Coronary artery (tissue), 2 donors: ENCODE data around the gene TAF5.
"Not testable (repeated sequence)": the region's sequence is repeated elsewhere in the genome, so short reads cannot be mapped to it uniquely, and the experiment has no call there.

Experiments
- DNase-seq: peaks from one replicate; pipeline ENCODE4 v3.0.0-alpha.2; 2017; ENCODE audit warnings: low spot score
- H3K27ac ChIP-seq, 2 donors: fragments of 200-600 bp; sonication (generic); one replicate each; pipeline ENCODE4 v1.5.1; 2016 to 2019
- H3K4me3 ChIP-seq: fragments of 200-600 bp; sonication (generic); 2 replicates; pipeline ENCODE4 v1.5.1; 2016; ENCODE audit warnings: mild to moderate bottlenecking, moderate library complexity
- TF ChIP-seq, protein P1 (sequence below): fragments of 200-600 bp; sonication (generic); IDR thresholded peaks from one replicate; pipeline ENCODE4 v1.5.1; 2019; ENCODE audit warnings: antibody characterized with exemption

The TAF5 gene

DNA sequence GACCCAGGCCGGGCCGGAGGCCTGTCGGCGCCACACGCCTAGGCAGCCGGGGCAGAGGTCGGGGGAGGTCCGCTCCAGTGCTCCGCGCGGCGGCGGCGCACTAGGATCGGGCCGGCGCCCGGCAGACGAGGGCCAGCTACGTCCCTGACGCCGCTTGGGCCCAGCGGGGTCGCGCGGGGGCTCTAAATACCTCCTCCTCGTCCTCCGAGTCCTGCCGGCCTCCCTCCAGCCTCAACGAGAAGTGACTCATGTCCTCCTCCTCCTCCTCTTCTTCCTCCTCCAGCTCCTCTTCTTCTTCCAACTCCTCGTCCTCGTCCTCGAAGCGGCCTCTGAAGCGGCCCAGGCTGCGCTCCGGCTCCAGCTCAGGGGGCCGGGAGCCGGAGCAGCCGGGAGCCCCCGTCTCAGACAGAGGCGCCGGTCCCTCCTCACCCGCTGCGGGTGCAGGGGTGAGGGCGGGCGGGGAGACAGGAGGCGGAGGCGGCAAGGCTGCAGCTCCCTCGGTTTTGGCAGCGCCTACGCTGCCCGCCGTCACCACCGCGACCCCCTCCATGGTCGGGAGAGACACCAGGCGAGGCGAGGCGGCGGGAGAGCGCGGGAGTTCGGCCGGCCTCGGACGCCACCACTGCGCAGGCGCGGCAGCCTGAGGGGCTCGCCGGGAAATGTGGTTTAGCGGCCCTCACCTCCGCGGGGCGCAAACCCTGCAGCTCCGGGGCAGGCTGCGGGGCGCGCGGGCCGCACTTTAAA is 17.1 kb upstream of the TAF5 start, which contains the start of gene PCGF6:
TSS of gene PCGF6 (minus strand) at position 624 of the 744 bp plus-strand sequence. CDS start at position 550, 74 bp downstream.
- Histone ChIP-seq H3K4me3 (peak within 1 kb of the TSS; percentile 82), H3K27ac (peak within 1 kb of the TSS; percentile 81 to 84)
- TF ChIP-seq, protein P1, sequence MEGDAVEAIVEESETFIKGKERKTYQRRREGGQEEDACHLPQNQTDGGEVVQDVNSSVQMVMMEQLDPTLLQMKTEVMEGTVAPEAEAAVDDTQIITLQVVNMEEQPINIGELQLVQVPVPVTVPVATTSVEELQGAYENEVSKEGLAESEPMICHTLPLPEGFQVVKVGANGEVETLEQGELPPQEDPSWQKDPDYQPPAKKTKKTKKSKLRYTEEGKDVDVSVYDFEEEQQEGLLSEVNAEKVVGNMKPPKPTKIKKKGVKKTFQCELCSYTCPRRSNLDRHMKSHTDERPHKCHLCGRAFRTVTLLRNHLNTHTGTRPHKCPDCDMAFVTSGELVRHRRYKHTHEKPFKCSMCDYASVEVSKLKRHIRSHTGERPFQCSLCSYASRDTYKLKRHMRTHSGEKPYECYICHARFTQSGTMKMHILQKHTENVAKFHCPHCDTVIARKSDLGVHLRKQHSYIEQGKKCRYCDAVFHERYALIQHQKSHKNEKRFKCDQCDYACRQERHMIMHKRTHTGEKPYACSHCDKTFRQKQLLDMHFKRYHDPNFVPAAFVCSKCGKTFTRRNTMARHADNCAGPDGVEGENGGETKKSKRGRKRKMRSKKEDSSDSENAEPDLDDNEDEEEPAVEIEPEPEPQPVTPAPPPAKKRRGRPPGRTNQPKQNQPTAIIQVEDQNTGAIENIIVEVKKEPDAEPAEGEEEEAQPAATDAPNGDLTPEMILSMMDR = no peak
- DNase-seq = peak; percentile 81

DNA sequence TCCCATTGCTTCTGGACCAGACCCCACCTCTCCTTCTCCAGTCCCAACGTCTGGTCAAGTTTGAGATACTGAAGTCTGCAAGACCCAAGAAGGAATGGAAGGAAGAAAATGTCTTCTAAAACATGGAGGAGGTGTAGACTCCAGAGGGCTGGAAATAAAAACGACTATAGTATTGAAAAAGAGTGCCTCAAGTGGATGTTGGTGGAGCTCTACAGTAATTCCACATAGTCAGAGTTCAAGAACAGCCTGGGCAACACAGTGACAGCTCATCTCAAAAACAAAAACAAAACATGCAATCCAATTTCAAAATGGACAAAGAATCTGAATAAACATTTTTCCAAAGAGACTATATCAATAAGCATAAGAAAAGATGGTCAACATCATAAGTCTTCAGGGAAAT is 14.5 kb upstream of the TAF5 start:
- TF ChIP-seq, protein P1 = no peak
- no peak overlapping the region for H3K27ac ChIP-seq
- no peak overlapping the region for H3K4me3 ChIP-seq
- no peak for DNase-seq

DNA sequence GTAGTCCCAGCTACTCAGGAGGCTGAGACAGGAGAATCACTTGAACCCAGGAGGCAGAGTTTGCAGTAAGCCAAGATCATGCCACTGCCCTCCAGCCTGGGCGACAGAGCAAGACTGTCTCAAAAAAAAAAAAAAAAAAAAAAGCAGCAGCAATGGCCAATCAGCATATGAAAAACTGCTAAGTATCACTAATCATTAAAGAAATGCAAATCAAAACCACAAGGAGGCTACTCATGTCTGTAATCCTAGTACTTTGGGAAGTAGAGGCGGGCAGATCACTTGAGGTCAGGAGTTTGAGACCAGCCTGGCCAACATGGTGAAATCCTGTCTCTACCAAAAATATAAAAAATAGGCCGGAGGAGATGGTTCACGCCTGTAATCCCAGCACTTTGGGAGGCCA is 13.2 kb upstream of the TAF5 start:
- DNase-seq, H3K27ac ChIP-seq, H3K4me3 ChIP-seq: not testable (repeated sequence)

DNA sequence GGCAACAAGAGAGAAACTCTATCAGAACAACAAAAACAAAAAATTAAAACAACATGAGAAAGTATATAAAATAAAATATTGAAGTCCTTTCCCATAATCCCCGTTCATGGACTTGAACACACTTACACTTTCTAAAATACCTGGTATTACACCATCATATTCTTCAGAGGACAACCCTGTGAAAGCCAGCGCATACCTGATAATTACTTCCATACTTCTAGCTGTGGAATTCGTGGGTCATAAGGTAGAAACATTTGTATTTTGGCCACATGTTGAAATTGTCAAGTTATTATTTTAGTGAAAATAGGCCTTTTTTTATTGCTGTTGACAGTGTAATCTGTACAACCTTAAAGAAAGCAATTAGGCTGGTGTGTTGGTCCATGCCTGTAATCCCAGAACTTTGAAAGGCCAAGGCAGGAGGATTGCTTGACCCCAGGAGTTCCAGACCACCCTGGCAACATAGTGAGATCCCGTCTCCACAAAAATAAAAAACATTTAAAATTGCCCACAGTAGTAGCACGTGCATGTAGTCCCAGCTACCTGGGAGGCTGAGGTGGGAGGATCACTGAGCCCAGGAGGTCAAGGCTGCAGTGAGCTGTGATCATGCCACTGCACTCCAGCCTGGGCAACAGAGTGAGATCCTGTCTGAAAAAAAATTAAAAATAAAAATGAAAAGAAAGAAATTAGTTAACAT is 11.7 kb upstream of the TAF5 start:
- DNase-seq = no peak
- Histone ChIP-seq H3K4me3 (no peak overlapping the region), H3K27ac (no peak overlapping the region)
- TF ChIP-seq, protein P1 = no peak

DNA sequence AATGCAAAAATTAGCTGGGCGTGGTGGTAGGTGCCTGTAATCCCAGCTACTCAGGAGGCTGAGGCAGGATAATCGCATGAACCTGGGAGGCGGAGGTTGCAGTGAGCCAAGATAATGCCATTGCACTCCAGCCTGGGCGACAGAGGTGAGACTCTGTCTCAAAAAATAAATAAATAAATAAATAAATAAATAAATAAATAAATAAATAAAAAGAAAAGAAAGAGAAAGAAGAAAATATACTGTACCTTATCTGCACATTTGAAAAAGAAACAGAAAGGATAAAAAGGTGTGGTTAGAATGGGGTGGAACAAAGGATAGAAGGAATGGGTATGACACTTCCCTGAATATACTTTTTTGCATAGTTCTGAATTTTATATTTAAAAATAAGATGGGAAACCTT is 8.3 kb upstream of the TAF5 start:
- not testable (repeated sequence) for H3K4me3 ChIP-seq, H3K27ac ChIP-seq, DNase-seq

DNA sequence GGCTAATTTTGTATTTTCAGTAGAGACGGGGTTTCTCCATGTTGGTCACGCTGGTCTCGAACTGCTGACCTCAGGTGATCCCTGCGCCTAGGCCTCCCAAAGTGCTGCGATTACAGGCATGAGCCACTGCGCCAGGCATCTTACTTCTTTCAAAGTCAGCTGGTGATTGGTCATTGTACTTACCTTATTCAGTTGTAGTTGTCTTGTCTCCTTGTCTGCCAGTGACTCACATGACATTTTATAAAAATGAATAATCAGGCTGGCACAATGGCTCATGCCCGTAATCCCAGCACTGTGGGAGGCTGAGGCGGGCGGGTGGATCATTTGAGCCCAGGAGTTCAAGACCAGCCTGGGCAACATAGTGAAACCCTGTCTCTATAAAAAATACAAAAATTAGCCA is 7.0 kb upstream of the TAF5 start:
- not testable (repeated sequence) for H3K4me3 ChIP-seq, H3K27ac ChIP-seq, DNase-seq

DNA sequence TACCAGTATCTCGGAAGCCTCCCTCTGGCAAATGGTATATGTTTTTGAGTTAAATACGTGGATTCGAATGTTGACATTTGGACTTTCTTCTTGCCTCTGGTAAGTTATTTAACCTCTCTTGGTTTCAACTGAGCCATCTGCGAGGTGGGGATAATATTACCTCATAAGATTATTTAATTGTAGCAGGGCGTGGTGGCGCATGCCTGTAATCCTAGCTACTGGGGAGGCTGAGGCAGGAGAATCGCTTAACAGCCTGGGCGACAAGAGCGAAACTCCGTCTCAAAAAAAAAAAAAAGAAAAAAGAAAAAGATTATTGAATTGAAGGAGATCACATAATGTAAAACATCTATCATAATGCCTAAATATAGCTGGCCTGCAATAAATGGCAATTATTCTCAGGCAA is 396 bp upstream of the TAF5 start:
- TF ChIP-seq, protein P1 = no peak
- no peak for DNase-seq
- Histone ChIP-seq H3K27ac (peak overlapping the region; percentile 74 to 93), H3K4me3 (peak overlapping the region; percentile 99)

DNA sequence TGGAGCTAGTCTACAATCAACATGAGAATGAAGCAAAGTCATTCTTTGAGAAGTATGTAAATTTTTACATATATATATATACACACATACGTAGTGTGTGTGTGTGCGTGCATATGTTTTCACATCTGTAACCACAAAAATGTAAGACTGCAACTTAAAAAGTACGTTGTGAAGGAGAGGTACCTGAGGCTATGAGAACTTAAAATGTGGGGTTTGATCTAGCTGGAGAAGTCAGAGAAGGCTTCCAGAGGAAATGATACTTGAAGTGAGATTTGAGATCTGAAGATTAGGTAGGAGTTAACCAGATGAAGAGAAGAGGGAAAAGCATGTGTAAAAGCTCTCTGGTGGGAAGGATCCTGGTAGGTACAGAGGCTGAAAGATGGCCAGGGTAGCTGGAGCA is 5.8 kb downstream of the TAF5 start:
- H3K4me3 ChIP-seq = no peak overlapping the region
- no peak overlapping the region for H3K27ac ChIP-seq
- TF ChIP-seq, protein P1 = no peak
- DNase-seq = no peak
